HepG2 (cell line): ENCODE measurements around the gene TRAPPC10. TPM values are rescaled to one million over a fixed set of nuclear protein-coding genes. Genes with fewer than 3 reads are reported as not detected.
"Not testable (repeated sequence)": the region's sequence is repeated elsewhere in the genome, so short reads cannot be mapped to it uniquely, and the experiment has no call there.

Source experiments
- ATAC-seq: fragments of 200-7000 bp; cut with Tn5 transposase; 3 replicates; pipeline ENCODE4 v1.9.1; 2020; ENCODE audit warnings: mild to moderate bottlenecking, moderate library complexity
- BruUV-seq: library from RNA; stranded (reverse); fragments of 400-500 nt; replicated peaks from 2 replicates; lab custom pipeline; 2021; lab: Mats Ljungman, UMichigan
- CTCF ChIA-PET: fragments of 300-600 bp; formaldehyde crosslinking; extraction: SDS; loops from one replicate; lab custom pipeline; 2021; ENCODE audit warnings: low total read pairs, inconsistent platforms, low intra/inter-chr PET ratio; lab: Yijun Ruan, JAX
- POLR2A ChIA-PET: fragments of 350-600 bp; sonication (Branson Sonifier 250); formaldehyde crosslinking; loops from one replicate; lab custom pipeline; 2020; ENCODE audit warnings: antibody characterized with exemption, inconsistent platforms; lab: Yijun Ruan, JAX
- DNase-seq: peaks from one replicate; pipeline ENCODE4 v3.0.0-alpha.2; 2015; ENCODE audit warnings: low spot score
- FAIRE-seq: peaks from 3 replicates; lab custom pipeline; 2011; peaks lifted over from hg19 to GRCh38; lab: Jason Lieb, UNC
- H2AFZ ChIP-seq: one replicate; pipeline ENCODE4 v1.6.1; 2011; ENCODE audit warnings: low read length, inconsistent platforms
- H3K27ac ChIP-seq: fragments of 300-600 bp; 3 replicates; pipeline ENCODE4 v1.8.0; 2011; ENCODE audit warnings: mixed run types, mild to moderate bottlenecking, mixed read lengths, low read length, inconsistent platforms; ENCODE audit not compliant: insufficient read depth; ENCODE audit errors: extremely low read length
- H3K27me3 ChIP-seq, 2 experiments: fragments of 200-600 bp in 1 of 2; 2 replicates in 1 of 2; 3 replicates in 1 of 2; pipeline versions ENCODE4 v1.6.0 to v1.8.0; 2011; ENCODE audit warnings: low read length in 2 of 2, mild to moderate bottlenecking in 2 of 2, moderate library complexity in 2 of 2, inconsistent platforms in 1 of 2; ENCODE audit not compliant: insufficient read depth in 2 of 2, control insufficient read depth in 1 of 2
- H3K36me3 ChIP-seq, 2 experiments: fragments of 200-600 bp in 1 of 2; replicated peaks in 1 of 2; 2 replicates in 1 of 2; 3 replicates in 1 of 2; pipeline versions ENCODE4 v1.5.1 to v1.8.0; 2011; ENCODE audit warnings: low read length in 2 of 2, inconsistent platforms in 1 of 2; ENCODE audit not compliant: insufficient read depth in 2 of 2, control insufficient read depth in 1 of 2
- H3K4me1 ChIP-seq: 2 replicates; pipeline ENCODE4 v1.5.1; 2012; ENCODE audit warnings: low read length, inconsistent platforms; ENCODE audit not compliant: insufficient read depth
- H3K4me2 ChIP-seq: 2 replicates; pipeline ENCODE4 v1.6.0; 2011; ENCODE audit warnings: low read depth, low read length, inconsistent platforms
- H3K4me3 ChIP-seq, 3 experiments: fragments of 200-600 bp in 1 of 3; sonication (generic), shearing (Covaris generic) in 1 of 3; replicated peaks in 1 of 3; 2 replicates each; pipeline ENCODE4 v1.5.1; 2011 to 2016; ENCODE audit warnings: low read length in 3 of 3, inconsistent platforms in 2 of 3, low read depth in 2 of 3, mild to moderate bottlenecking in 2 of 3, control low read depth in 1 of 3, mixed read lengths in 1 of 3; ENCODE audit not compliant: insufficient read depth in 1 of 3
- H3K79me2 ChIP-seq: one replicate; pipeline ENCODE4 v1.6.1; 2011; ENCODE audit warnings: low read length, inconsistent platforms; ENCODE audit not compliant: insufficient read depth
- H3K9ac ChIP-seq: 2 replicates; pipeline ENCODE4 v1.6.0; 2011; ENCODE audit warnings: mild to moderate bottlenecking, low read depth, low read length, inconsistent platforms; ENCODE audit not compliant: insufficient read depth
- H3K9me3 ChIP-seq: 2 replicates; pipeline ENCODE4 v1.5.1; 2012; ENCODE audit warnings: mild to moderate bottlenecking, low read length
- H4K20me1 ChIP-seq: 2 replicates; pipeline ENCODE4 v1.6.0; 2011; ENCODE audit warnings: inconsistent platforms, mild to moderate bottlenecking, low read length, moderate library complexity; ENCODE audit not compliant: insufficient read depth
- WGBS: methylation state at CpG from one replicate; pipeline ENCODE4 v1.1.6; 2017; ENCODE audit warnings: low lambda C conversion rate; 5-methylcytosine and 5-hydroxymethylcytosine counted together
- in situ Hi-C: cut with HindIII; loops from 2 replicates; pipeline ENCODE4 v1.10.0; 2017; ENCODE audit warnings: low pct_unique_long_range_greater_than_20kb; ENCODE audit not compliant: extremely low pct_ligation_motif_present
- intact Hi-C: fragments of 100-400 bp; cut with micrococcal nuclease; formaldehyde crosslinking; loops from one replicate; pipeline ENCODE4 v1.10.0; 2022; ENCODE audit not compliant: unreplicated experiment
- polyA plus RNA-seq, 8 experiments: library from polyadenylated mRNA; depleted of rRNA in 3 of 8; stranded (reverse) in 7 of 8; unstranded in 1 of 8; fragments of >200 nt; fragmentation: Illumina TruSeq in 4 of 8; extraction: Trizol in 4 of 8; gene quantifications; 2 replicates each; pipeline versions ENCODE4 v1.2.1 to v1.2.3, GENCODE V29; 2011 to 2016; ENCODE audit warnings: low read depth in 4 of 8, missing spikeins in 1 of 8, mixed read lengths in 1 of 8; ENCODE audit not compliant: insufficient read depth in 1 of 8
- total RNA-seq, 5 experiments: library from RNA; depleted of rRNA; stranded (reverse); fragments of >200 nt; fragmentation: Illumina TruSeq; extraction: Trizol; gene quantifications; 2 replicates each; pipeline ENCODE4 v1.2.3, GENCODE V29; 2016; ENCODE audit warnings: low read depth in 1 of 5

TRAPPC10 gene
- total and polyA plus RNA-seq, 2 of the 13 experiments (the other 11 are each of a cell fraction or from before 2014, with no cell fraction given): 10.6 to 16.5 TPM

DNA sequence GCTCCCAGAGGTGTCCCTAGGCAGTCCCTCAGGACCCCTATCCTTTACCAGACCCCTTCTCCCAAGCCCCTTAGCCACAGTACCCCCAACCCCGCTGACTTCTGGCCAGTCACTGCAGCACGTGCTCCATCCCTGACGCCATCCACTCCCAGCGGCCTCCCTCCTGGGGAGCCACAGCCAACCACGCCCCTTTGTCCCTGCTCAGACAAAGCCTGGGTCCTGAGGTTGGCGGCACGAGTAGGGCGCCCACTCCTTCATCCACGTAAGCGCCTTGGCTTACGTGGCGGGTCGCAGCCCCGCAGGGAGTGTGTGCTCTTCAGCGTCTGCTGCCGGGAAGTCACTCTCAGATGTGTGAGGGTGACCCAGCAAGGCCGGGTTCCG lies 128.4 kb downstream of the TRAPPC10 start:
- H3K36me3 ChIP-seq, DNase-seq, POLR2A ChIA-PET, H3K4me1 ChIP-seq, H3K4me3 ChIP-seq, H3K9me3 ChIP-seq, ATAC-seq, H3K4me2 ChIP-seq, in situ Hi-C loops, BruUV-seq, H3K79me2 ChIP-seq, H3K27ac ChIP-seq, CTCF ChIA-PET, H4K20me1 ChIP-seq, H3K27me3 ChIP-seq, FAIRE-seq, H2AFZ ChIP-seq, H3K9ac ChIP-seq, intact Hi-C loops: not testable (repeated sequence)
- no CpG with 5 or more reads among the region's 18 CpGs for WGBS

DNA sequence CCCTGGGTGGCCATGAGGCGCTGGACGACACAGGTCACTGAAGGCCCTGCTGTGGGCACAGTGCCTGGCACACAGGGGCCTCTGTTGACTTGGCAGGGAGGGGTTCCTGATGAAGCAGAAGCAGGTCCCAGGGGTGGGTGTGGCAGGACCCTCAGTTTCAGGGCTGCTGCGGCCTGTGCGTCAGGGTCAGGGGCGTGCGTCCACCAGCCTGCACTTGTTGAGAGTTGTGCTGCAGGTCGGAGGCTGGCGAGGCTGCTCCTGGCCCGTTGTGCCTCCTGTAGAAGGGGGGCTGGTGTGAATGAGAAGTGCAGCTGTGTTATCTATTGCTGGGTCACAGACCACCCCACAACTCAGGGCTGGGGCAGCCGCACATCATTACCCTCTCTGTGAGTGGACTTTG lies 130.4 kb downstream of the TRAPPC10 start:
- not testable (repeated sequence) for H3K9ac ChIP-seq

GRCh38 chr21:44143380-44143779 lies 131.3 kb downstream of the TRAPPC10 start:
- H3K4me1 ChIP-seq, H3K36me3 ChIP-seq, H3K27ac ChIP-seq, H3K9me3 ChIP-seq, H4K20me1 ChIP-seq, in situ Hi-C loops, CTCF ChIA-PET, H3K27me3 ChIP-seq, H2AFZ ChIP-seq, POLR2A ChIA-PET, intact Hi-C loops, H3K9ac ChIP-seq, H3K79me2 ChIP-seq, BruUV-seq, H3K4me2 ChIP-seq, FAIRE-seq, ATAC-seq, DNase-seq, H3K4me3 ChIP-seq: not testable (repeated sequence)
- WGBS: no CpG with 5 or more reads among the region's 17 CpGs

More for the DNA sequence above, 130.4 kb downstream of the TRAPPC10 start:
- H3K9me3 ChIP-seq, H4K20me1 ChIP-seq, H2AFZ ChIP-seq, ATAC-seq, H3K4me1 ChIP-seq, H3K27ac ChIP-seq, DNase-seq, in situ Hi-C loops, intact Hi-C loops, H3K4me3 ChIP-seq, H3K36me3 ChIP-seq, H3K79me2 ChIP-seq, CTCF ChIA-PET, H3K4me2 ChIP-seq, FAIRE-seq, POLR2A ChIA-PET, BruUV-seq, H3K27me3 ChIP-seq: not testable (repeated sequence)
- WGBS: no CpG with 5 or more reads among the region's 10 CpGs

DNA sequence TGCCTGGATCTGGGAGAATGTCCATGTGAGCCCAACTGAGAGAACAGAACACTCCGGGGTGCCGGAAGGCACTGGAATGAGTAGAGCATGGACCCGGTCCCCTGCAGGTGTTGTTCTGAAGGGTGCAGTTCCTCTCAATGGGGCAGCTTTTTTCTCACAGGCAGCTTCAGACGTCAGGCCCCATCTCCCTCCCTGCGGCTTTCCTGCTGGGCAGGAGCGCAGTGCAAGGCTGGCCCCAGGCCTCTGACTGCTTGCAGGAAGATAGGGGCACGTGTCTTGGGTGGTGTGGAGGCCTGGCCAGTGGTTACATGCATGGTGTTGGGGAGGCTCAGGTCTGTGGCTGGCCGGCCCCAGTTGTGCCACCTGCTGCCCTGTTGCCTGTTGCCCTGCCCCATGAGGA lies 131.9 kb downstream of the TRAPPC10 start:
- H3K4me3 ChIP-seq, H4K20me1 ChIP-seq, POLR2A ChIA-PET, ATAC-seq, H3K9ac ChIP-seq, BruUV-seq, CTCF ChIA-PET, in situ Hi-C loops, H3K27me3 ChIP-seq, intact Hi-C loops, H3K4me2 ChIP-seq, DNase-seq, H3K4me1 ChIP-seq, H3K36me3 ChIP-seq, FAIRE-seq, H3K79me2 ChIP-seq, H3K27ac ChIP-seq, H3K9me3 ChIP-seq, H2AFZ ChIP-seq: not testable (repeated sequence)
- no CpG with 5 or more reads among the region's 8 CpGs for WGBS
